BJ (cell line): ENCODE data around the gene FXYD6. TPM values are rescaled to one million over a fixed set of nuclear protein-coding genes. Genes with fewer than 3 reads are reported as not detected.

Source experiments
- CTCF ChIA-PET: fragments of 350-600 bp; formaldehyde crosslinking; extraction: SDS; loops from one replicate; lab custom pipeline; 2021; ENCODE audit warnings: antibody characterized with exemption, inconsistent platforms; lab: Yijun Ruan, JAX
- POLR2A ChIA-PET: fragments of 300-600 bp; sonication (Branson Sonifier 250); formaldehyde crosslinking; extraction: SDS; loops from one replicate; lab custom pipeline; 2021; ENCODE audit warnings: antibody characterized with exemption; lab: Charles Lee
- DNase-seq: peaks from one replicate; pipeline ENCODE4 v3.0.0-alpha.2; 2011; ENCODE audit warnings: low read depth
- H3K27me3 ChIP-seq: 2 replicates; pipeline ENCODE4 v1.6.0; 2011; ENCODE audit warnings: low read length; ENCODE audit not compliant: control insufficient read depth, insufficient read depth
- H3K36me3 ChIP-seq: 2 replicates; pipeline ENCODE4 v1.5.1; 2011; ENCODE audit warnings: low read length; ENCODE audit not compliant: control insufficient read depth, insufficient read depth
- H3K4me3 ChIP-seq: 2 replicates; pipeline ENCODE4 v1.5.1; 2011; ENCODE audit warnings: low read depth, mild to moderate bottlenecking, control low read depth, low read length
- polyA plus RNA-seq: library from polyadenylated mRNA; depleted of rRNA; stranded (reverse); fragments of >200 nt; gene quantifications from 2 replicates; pipeline ENCODE4 v1.2.3, GENCODE V29; 2011
- TF ChIP-seq, protein P1 (sequence below): IDR thresholded peaks from 2 replicates; pipeline ENCODE4 v1.5.1; 2011; ENCODE audit warnings: low read depth, mild to moderate bottlenecking, control low read depth, inconsistent platforms, low read length, moderate library complexity; ENCODE audit not compliant: insufficient read depth

FXYD6 gene
- polyA plus RNA-seq, 1 experiment, result not detected

DNA sequence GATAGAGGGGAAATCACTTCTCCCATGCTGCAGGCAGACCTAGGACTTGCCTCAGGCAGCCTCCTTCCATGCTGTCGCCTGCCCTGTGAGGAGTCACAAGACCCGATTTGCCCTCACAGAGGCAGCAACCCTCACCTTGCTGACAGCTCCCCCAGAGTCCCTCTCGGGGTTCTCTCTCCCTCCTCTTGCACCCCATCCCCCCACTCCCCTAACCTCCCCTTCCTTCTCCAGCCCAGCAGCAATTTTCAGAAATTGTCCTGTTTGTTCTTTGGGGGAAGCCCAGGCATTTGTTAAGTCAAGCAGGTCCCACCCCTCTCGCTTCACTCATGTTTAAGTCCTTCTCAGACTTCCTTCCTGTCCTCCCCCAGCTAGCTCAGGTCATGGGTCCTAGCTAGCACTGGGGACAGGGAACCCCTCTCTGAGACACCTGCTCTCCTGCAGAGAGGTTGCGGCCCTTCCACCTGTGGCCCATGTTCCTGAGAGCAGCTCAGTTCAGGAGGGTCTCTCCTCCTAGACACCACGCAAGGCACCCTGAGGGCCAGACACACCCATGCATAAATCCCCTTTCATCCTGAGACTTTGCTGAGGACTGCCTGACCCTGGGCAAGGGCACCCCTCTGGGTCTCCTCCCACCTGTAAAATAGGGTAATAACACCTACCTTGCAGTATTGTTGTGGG is 45.6 kb downstream of the FXYD6 start:
- ChIA-PET POLR2A (no interaction called here), CTCF (interaction anchor here (0.9 to 1.7 kb wide), 4 partner anchors 12 to 116 kb away, joined by 3 to 4 read pairs (median 4); no protein-coding TSS in a partner anchor)
- peaks cover 2% of the 10 kb centered on the region for H3K27me3 ChIP-seq
- H3K36me3 ChIP-seq, result no peaks in the 10 kb centered on the region
- DNase-seq, result no peak
- H3K4me3 ChIP-seq, result no peak overlapping the region
- TF ChIP-seq, protein P1, sequence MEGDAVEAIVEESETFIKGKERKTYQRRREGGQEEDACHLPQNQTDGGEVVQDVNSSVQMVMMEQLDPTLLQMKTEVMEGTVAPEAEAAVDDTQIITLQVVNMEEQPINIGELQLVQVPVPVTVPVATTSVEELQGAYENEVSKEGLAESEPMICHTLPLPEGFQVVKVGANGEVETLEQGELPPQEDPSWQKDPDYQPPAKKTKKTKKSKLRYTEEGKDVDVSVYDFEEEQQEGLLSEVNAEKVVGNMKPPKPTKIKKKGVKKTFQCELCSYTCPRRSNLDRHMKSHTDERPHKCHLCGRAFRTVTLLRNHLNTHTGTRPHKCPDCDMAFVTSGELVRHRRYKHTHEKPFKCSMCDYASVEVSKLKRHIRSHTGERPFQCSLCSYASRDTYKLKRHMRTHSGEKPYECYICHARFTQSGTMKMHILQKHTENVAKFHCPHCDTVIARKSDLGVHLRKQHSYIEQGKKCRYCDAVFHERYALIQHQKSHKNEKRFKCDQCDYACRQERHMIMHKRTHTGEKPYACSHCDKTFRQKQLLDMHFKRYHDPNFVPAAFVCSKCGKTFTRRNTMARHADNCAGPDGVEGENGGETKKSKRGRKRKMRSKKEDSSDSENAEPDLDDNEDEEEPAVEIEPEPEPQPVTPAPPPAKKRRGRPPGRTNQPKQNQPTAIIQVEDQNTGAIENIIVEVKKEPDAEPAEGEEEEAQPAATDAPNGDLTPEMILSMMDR, result no peak

DNA sequence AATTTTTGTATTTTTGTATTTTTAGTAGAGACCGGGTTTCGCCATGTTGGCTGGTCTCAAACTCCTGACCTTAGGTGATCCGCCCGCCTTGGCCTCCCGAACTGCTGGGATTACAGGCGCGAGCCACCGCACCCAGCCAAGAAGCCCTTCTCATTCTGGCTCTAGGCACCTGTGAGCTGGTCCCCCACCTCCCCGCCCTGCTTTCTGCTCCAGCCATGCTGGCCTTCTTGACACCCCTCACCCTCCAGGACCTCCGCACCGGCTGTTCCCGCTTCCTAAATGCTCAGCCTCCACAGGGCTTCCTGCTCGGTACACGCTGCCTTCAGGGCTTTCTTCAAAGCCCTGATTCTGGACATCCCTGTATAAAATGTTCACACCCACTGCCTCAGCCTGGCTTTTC is 46.4 kb downstream of the FXYD6 start:
- POLR2A ChIA-PET, result no interaction called here
- CTCF ChIA-PET, result interaction anchor here (0.9 to 1.7 kb wide), 3 partner anchors 12 to 117 kb away, joined by 3 to 4 read pairs (median 4); no protein-coding TSS in a partner anchor
- TF ChIP-seq, protein P1, result no peak

DNA sequence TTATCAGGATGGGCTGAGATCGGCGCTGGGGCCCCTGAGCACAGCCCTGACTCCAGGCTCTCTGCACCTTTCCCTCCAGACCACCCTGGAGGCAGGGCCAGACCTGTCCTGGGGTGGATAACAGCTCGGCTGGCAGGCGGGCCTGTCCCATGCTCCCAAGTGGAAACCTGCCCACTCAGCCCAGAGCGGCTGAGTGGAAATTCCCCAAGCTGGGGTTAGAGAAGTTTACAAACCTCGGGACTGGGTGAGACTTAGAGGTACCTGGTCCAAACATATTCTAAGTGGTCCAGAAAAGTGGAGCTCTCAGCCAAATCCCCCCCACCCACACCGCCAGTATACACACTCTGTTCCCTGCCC is 47.1 kb downstream of the FXYD6 start:
- H3K27me3 ChIP-seq, result peaks cover 2% of the 10 kb centered on the region
- TF ChIP-seq, protein P1, result no peak
- DNase-seq, result no peak
- POLR2A ChIA-PET, result no interaction called here
- H3K4me3 ChIP-seq, result no peak overlapping the region
- no peaks in the 10 kb centered on the region for H3K36me3 ChIP-seq
- CTCF ChIA-PET, result interaction anchor here (1.7 to 2.9 kb wide), 2 partner anchors 12 to 118 kb away, joined by 4 to 24 read pairs; no protein-coding TSS in a partner anchor

More for the DNA sequence above, 46.4 kb downstream of the FXYD6 start:
- no peak for DNase-seq
- no peak overlapping the region for H3K4me3 ChIP-seq
- peaks cover 2% of the 10 kb centered on the region for H3K27me3 ChIP-seq
- H3K36me3 ChIP-seq, result no peaks in the 10 kb centered on the region

DNA sequence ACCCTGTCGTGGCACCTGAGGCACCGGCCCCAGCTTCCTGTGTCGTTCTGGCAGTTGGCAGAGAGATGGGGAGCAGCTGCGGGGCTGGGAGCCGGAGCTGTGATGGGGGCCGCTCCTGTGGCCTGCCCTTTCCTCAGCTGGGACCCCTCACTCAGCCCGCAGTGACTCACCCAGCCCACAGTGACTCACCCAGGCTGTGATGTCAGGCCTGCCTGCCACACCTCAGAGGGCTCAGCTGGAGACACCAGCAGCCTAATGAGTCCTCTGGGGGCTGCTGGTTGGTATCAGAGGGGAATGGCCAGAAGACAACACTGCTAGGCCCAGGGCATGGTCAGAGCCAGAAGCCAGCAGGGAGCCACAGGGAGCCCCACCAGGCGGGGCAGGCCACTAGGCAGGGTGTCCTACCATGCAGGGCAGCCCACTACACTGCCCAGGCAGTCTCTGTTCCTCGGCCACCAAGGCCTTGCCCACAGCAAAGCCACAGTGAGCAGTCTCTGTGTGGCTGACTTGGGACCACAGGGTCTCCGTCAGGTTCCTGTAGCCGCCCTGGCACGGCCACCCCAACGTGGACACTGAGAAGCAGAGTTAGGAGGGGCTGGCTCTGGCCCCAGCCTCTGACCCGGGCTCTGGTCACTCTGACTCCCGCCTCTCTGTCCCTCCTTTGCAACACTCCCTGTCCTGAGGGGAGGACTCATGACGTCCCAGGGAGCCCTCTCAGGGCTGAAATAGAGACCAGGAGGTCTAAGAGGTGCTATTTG is 47.7 kb downstream of the FXYD6 start:
- CTCF ChIA-PET, result interaction anchor here (2.5 to 2.9 kb wide), 2 partner anchors 11 to 119 kb away, joined by 12 to 24 read pairs; no protein-coding TSS in a partner anchor

More for the DNA sequence above, 47.7 kb downstream of the FXYD6 start:
- no peak overlapping the region for H3K4me3 ChIP-seq
- peaks cover 2% of the 10 kb centered on the region for H3K27me3 ChIP-seq
- H3K36me3 ChIP-seq, result no peaks in the 10 kb centered on the region
- no peak for DNase-seq
- TF ChIP-seq, protein P1, result no peak
- POLR2A ChIA-PET, result no interaction called here
